ENCODE measurements around the gene DRC1. TPM values are rescaled to one million over a fixed set of nuclear protein-coding genes. Genes with fewer than 3 reads are reported as not detected.
A peak's percentile ranks its signal among the peaks of the same experiment; 100 is the strongest.

DRC1 gene
- total RNA-seq, 1 experiment from 2014 or later: not detected

DNA sequence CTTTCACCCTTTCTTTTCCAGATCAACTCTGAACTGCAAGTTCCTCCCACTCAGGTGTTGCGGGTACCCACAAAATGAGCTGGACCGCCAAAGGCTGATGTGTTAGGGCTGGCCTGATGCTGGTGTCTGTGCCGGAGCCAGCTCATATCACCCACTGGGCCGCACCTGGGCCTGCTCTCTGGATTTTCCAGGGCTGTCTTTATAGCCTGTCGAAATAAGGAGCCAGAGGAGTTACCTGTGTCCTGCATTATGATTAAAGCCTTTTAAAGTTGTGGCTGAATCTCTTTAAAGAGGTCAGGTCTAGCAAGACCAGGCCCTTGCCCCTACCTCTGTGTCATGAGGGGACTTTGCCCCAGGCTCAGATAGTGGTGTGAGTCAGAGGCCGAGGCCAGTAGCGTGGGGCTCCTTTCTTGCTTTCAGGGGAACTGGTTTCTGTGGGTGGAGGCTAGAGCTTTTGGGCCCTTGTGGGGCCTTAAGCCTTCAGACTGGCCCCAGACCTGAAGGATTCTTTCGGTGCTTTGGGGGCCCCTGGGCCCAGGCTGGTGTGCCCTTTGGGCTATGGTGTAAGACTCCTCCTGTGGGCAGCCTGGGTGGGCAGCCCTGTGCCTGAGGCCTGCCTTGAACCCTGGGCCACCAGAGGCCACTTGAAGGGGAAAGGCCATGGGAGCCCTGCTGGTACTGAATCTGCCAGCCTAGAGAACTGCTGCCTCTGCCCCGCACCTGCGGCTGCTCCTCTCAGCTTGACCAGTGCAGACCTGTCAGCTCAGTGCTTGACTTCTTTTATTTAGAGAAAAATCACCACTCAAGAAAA is 54.9 kb downstream of the DRC1 start:
- Histone ChIP-seq H3K23ac (ENCODE audit: insufficient read length, low read depth, low read length) (no peak overlapping the region), H3K4me2 (ENCODE audit: insufficient read depth, insufficient read length, low read length) (no peak overlapping the region), H3K9me3 (ENCODE audit: control insufficient read depth, low read depth, low read length) (no peaks in the 10 kb centered on the region), H4K5ac (ENCODE audit: insufficient read length, low read depth, low read length) (no peak overlapping the region), H2AFZ (ENCODE audit: low read length) (no peak overlapping the region), H3K18ac (ENCODE audit: insufficient read length, low read depth, low read length) (no peak overlapping the region), H2BK5ac (ENCODE audit: insufficient read length, low read length) (no peak overlapping the region), H3K27ac (ENCODE audit: insufficient read length, low read depth, low read length) (no peak overlapping the region), H2BK12ac (ENCODE audit: insufficient read length, low read depth, low read length) (no peak overlapping the region), H3K79me2 (ENCODE audit: insufficient read depth, low read length) (no peaks in the 10 kb centered on the region), H3K4me1 (ENCODE audit: insufficient read depth, low read length) (no peaks in the 10 kb centered on the region), H3K56ac (ENCODE audit: insufficient read length, low read depth, low read length) (no peak overlapping the region), H4K91ac (ENCODE audit: insufficient read length, low read depth, low read length) (no peak overlapping the region), H3T11ph (ENCODE audit: low read length) (no peak overlapping the region), H3K4ac (ENCODE audit: low read depth, low read length) (no peak overlapping the region), H3K79me1 (ENCODE audit: insufficient read depth, low read depth, low read length, poor library complexity, severe bottlenecking) (no peaks in the 10 kb centered on the region), H3K27me3 (ENCODE audit: insufficient read depth, low read length) (no peaks in the 10 kb centered on the region), H2BK15ac (ENCODE audit: low read depth, low read length) (no peak overlapping the region), H3K23me2 (ENCODE audit: insufficient read length, low read depth, low read length, poor library complexity, severe bottlenecking) (no peaks in the 10 kb centered on the region), H4K8ac (replicated peaks; ENCODE audit: insufficient read length, low read depth, low read length) (no peak overlapping the region), H2BK20ac (ENCODE audit: low read depth, low read length, poor library complexity, severe bottlenecking) (no peak overlapping the region), H4K20me1 (ENCODE audit: control insufficient read depth, insufficient read depth, insufficient read length) (no peaks in the 10 kb centered on the region), H3K14ac (ENCODE audit: insufficient read depth, low read length) (no peak overlapping the region), H2BK120ac (ENCODE audit: low read depth, low read length, poor library complexity, severe bottlenecking) (no peak overlapping the region), H3K9ac (ENCODE audit: extremely low read depth, insufficient read length, low read length) (no peak overlapping the region), H2AK5ac (ENCODE audit: insufficient read length, low read length) (no peak overlapping the region)
- H3K4me3 Mint-ChIP-seq: no peak overlapping the region
- peaks cover 30 to 34% of the 10 kb centered on the region in 2 experiments for H3K4me1 Mint-ChIP-seq
- H3K27me3 Mint-ChIP-seq (ENCODE audit: low read depth): no peaks in the 10 kb centered on the region; the same call in none of the 2 replicates
- DNase-seq: peak; percentile 18
- TF ChIP-seq, protein P1, sequence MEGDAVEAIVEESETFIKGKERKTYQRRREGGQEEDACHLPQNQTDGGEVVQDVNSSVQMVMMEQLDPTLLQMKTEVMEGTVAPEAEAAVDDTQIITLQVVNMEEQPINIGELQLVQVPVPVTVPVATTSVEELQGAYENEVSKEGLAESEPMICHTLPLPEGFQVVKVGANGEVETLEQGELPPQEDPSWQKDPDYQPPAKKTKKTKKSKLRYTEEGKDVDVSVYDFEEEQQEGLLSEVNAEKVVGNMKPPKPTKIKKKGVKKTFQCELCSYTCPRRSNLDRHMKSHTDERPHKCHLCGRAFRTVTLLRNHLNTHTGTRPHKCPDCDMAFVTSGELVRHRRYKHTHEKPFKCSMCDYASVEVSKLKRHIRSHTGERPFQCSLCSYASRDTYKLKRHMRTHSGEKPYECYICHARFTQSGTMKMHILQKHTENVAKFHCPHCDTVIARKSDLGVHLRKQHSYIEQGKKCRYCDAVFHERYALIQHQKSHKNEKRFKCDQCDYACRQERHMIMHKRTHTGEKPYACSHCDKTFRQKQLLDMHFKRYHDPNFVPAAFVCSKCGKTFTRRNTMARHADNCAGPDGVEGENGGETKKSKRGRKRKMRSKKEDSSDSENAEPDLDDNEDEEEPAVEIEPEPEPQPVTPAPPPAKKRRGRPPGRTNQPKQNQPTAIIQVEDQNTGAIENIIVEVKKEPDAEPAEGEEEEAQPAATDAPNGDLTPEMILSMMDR (conservative IDR thresholded peaks at IDR 0.05): no peak
- no peaks in the 10 kb centered on the region for H3K36me3 Mint-ChIP-seq (ENCODE audit: insufficient read depth in 1 of 3, low read depth in 3 of 3)
- H3K9me3 Mint-ChIP-seq: no peaks in the 10 kb centered on the region
- WGBS (ENCODE audit: extremely low coverage, insufficient read length, low lambda C conversion rate): no CpG with 5 or more reads among the region's 10 CpGs
- H3K27ac Mint-ChIP-seq: no peak overlapping the region; a peak in 1 of 7 replicates
